GM21360 (cell line): ENCODE data around the gene ABHD2.
"Not testable (repeated sequence)": the region's sequence is repeated elsewhere in the genome, so short reads cannot be mapped to it uniquely, and the experiment has no call there.

ENCODE experiments used
- ATAC-seq: cut with Tn5 transposase; IDR thresholded peaks from one replicate; pipeline ENCODE4 v1.9.1; 2021; ENCODE audit warnings: mild to moderate bottlenecking, moderate library complexity; ENCODE audit not compliant: unreplicated experiment

The ABHD2 gene

GRCh38 chr15:89074402-89075012 is 13.7 kb upstream of the ABHD2 start:
- no peak for ATAC-seq

DNA sequence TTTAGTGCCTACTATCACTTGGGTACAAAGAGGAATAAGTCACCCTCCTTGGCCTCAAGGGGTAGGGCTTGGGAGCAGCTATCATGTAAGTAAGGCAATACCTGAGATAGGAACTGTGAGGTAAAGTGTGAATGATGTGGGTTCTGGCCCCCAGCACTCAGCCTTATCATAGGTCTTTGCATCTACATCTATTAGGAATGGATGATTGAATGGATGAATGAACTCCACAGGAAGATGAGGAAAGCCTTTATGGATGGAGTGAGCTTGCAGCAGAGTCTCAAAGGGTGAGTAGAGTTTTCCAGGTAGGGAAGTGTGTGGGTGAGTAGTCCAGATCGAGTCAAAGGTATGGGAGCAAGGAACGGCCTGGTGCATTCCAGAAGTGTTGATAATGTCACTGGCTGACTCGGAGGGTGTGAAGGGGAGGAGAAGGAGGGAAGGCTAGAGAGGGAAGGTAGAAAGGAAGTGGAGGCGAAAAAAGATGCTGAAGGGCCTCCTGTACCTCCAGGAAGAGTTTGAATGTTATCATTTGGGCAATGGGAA is 13.1 kb upstream of the ABHD2 start:
- no peak for ATAC-seq

DNA sequence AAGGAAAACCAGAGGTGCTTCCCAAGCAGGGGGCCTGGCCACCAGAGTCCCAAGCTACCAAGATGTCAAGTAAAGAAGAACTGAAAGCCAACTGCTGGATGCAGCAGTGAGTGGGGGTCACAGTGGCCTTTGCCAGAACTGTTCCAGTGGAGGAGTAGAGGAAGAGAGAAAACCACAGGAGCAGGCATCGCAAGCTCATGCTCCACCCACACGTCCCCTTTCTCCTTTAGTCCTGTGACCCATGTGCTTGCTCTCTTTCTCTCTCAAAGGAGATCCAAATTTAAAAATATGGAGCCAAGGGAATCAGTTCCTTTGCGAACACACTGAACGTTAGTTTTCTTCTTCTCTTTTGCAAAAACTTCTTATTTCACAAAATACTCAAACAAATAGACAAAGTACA is 12.4 kb upstream of the ABHD2 start:
- no peak for ATAC-seq

DNA sequence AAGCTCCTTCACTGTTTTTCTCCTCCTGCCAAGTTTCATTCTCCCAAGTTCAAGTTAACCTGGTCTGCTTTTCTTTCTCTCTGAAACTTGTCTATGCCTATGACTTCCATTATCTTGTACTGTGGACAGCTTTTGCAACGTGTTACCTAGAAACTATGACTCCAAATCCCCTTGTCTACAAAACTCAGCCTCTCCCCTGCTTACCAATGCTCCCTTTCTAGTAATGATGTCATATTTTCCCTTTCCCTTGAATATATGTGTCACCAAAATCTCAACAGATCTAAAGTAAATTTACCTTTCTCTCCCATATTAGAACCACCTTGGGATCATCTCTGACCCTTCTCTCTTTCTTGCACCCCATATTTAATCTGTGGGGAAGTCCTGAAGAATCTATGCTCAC is 10.5 kb upstream of the ABHD2 start:
- ATAC-seq: no peak

DNA sequence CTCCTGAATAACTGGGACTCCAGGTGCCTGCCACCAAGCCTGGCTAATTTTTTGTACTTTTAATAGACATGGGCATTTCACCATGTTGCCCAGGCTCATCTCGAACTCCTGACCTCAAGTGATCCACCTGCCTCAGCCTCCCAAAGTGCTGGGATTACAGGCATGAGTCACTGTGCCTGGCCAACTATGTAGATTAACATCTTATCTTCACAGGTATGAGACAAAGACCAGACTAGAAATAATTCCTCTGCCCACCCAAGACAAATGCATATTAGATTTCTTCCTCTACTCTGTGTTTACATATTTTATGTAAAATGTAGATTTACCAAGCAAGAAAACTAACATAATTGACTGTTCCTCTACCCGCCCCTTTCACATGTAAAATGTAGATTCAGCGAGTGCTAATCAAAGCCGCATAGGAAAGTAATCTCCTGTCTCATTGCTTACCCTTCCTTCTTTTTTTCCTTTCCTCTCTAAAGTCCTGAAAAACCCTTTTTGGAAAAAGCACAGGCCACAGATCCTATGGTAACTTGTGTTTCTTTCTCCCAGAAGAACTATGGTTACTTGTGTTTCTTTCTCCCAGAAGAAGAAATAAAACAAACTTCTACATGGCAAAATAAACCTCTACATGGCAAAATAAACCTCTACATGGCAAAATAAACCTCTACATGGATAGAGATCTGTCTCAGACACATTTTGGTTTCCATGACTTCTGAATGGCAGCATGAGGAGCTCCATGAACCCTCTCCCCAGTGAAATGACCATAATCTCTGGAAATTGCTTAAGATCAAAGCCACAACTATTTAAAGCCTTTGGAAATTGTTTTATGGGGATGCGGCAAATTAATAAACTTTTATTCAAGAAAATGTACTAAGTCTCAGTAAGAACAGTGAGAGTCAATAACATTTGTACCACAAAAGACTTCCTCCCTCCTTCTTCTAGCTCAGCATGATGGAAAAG is 9.1 kb upstream of the ABHD2 start:
- ATAC-seq: no peak

DNA sequence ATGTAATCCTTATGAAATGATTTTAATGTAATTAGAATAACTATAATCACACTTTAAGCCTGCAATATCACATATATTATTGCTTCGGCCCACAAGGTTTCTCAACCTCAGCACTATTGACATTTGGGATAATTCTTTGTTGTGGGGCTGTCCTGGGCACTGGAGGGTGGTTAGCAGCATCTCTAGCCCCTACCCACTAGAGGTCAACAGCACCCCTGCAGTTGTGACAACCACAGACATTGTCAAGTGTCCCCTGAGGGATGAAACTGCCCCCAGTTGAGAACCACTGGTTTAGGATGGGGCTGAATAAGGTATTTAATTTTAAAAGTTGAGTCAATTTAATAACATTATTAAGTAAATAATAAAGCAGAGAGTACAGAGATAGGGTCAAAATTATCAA is 6.4 kb upstream of the ABHD2 start:
- no peak for ATAC-seq

- no peak for ATAC-seq
Observed at GRCh38 chr15:89083246-89083645, 5.0 kb upstream of the ABHD2 start.

DNA sequence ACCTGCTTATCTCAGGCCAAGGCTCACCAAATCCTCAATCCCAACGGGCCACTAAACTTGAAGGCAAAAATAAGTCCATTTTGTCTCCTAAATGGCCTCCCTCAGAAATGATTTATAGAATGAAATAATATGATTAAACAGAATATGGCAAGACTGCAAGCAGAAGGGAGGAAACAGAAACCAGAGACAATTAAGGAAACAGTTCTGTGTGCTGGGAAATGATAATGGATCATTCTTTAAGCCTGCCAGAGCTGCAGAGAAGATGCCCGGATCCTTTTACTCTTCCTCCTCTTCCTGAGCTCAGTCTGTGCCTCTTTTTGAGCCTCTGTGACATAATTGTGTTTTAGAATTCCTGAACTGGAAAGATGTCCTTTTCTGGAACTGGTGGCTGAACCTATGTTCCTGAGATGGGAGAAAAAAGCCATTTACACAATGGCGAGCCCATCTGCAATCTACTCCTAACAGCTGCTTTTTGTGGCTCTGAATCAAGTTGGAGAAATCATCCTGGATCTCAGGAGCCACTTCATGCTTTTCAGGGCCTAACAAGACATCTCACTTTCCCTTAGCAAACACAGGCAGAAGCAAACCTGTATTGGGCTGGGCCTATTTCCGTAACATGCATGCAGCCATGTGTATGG is 2.8 kb upstream of the ABHD2 start:
- no peak for ATAC-seq

DNA sequence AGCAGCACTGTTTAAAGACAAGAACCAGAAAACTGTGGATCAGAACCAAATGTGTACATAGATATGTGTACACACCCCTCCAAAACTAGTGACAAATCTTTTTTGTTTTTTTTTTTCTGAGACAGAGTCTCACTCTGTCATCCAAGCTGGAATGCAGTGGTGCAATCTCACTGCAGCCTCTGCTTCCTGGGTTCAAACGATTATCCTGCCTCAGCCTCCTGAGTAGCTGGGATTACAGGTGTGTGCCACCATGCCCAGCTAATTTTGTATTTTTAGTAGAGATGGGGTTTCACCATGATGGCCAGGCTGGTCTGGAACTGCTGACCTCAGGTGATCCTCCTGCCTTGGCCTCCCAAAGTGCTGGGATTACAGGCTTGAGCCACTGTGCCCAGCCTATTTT is 2.3 kb upstream of the ABHD2 start:
- not testable (repeated sequence) for ATAC-seq

DNA sequence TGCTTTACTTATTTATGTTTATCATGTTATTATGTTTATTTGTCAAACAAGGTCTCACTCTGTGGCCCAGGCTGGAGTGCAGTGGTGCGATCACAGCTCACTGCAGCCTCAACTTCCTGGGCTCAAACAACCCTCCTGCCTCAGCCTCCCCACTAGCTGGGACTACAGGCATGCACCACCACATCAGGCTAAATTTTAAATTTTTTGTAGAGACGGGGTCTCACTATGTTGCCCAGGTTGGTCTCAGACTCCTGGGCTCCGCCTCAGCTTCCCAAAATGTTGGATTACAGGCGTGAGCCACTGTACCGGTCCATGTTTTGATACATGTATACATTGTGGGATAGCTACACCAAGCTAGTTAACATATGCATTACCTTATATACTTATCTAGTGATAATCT is 1.9 kb upstream of the ABHD2 start:
- ATAC-seq: not testable (repeated sequence)

DNA sequence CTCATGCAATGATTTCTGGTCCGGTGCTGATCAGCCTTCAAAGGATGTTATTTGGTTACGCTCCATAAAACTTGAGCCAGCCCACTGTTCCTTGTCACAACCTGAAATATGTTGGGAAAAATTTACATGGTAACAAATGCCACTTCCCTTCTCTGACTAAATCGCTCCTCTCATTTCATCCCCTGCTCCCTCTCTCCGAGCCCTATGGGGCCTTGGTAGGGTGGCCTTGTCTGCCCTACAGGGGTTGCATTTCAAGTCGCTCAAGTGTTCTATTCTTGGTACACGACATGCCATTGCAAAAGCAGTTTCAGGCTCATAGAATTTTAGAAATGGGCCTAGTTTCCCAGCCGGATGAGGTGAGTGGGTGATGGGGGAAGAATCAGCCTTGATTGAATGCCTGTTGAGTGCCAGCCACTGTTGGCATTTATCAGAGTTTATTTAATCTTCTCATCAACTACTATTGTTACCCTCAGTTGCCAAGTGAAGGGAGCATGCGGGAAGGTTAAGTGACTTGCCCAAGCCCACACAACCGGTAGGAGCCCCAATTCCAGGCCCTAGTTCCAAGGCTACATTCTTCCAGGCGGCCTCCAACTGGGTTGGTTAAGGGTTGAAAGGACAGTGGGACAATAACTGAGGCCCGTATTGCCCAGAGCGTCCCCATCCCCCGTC is 961 bp upstream of the ABHD2 start:
- ATAC-seq: no peak

GRCh38 chr15:89088605-89089315 is 504 bp downstream of the ABHD2 start:
- no peak for ATAC-seq

GRCh38 chr15:89089316-89090230 is 1.3 kb downstream of the ABHD2 start:
- no peak for ATAC-seq

GRCh38 chr15:89090791-89091626 is 2.8 kb downstream of the ABHD2 start:
- ATAC-seq: no peak

GRCh38 chr15:89091627-89092220 is 3.5 kb downstream of the ABHD2 start:
- no peak for ATAC-seq

DNA sequence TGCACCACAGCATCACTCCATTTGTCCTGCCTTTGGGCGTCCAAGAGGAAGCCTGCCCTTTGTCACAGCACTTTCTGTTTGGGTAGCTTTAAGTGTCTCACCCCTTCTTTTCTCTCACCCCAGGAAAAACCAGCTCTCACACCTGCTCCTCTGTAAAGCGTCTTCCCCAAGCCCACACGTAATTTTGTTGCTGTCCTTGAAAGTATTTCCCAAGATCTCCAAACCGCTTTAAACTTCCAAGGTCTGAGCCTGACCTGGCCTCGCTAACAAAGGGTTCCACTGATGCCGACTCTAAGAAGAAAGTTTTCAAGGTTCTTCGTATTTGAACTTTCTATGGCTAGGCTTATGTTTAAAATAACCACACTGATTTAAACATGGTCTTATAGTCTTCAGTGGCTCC is 5.3 kb downstream of the ABHD2 start:
- ATAC-seq: no peak

GRCh38 chr15:89095073-89095472 is 6.8 kb downstream of the ABHD2 start:
- ATAC-seq: no peak

DNA sequence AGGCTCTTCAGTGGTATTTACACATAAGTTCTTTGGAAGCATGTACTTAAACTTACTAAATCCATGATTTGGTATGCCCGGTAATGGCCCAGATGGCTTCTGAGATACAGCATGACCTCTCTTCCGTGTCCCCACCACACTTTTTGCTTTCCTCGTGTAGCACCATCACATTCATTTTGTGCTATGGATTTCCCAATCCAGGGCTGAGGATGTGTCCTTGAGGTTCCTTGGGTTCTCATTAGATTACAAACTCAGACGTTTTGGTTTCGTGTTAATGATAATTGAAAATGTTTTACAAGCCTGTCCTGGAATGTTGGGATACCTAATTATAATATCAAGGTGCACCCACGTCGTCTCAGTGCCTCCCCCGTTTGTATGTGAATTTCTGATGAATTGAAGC is 7.3 kb downstream of the ABHD2 start:
- ATAC-seq: no peak
